Vagina (tissue), 2 donors: ENCODE measurements around the gene NFIA. TPM values are rescaled to one million over a fixed set of nuclear protein-coding genes. Genes with fewer than 3 reads are reported as not detected.

Experiments used
- DNase-seq, 2 donors: peaks; one replicate each; pipeline ENCODE4 v3.0.0-alpha.2; 2017; ENCODE audit errors: extremely low spot score in 2 of 2
- H3K27ac ChIP-seq: fragments of 200-600 bp; sonication (generic); one replicate; pipeline ENCODE4 v1.5.1; 2019
- H3K27me3 ChIP-seq: fragments of 200-600 bp; sonication (generic); one replicate; pipeline ENCODE4 v1.5.1; 2019
- H3K36me3 ChIP-seq, 2 donors: fragments of 200-600 bp; sonication (generic); one replicate each; pipeline ENCODE4 v1.5.1; 2017 to 2019
- H3K4me1 ChIP-seq: fragments of 200-600 bp; sonication (generic); one replicate; pipeline ENCODE4 v1.5.1; 2019
- H3K4me3 ChIP-seq, 2 donors: fragments of 200-600 bp; sonication (generic); 1 replicate in 1 of 2; 2 replicates in 1 of 2; pipeline ENCODE4 v1.5.1; 2016 to 2019
- H3K9me3 ChIP-seq: fragments of 200-600 bp; sonication (generic); one replicate; pipeline ENCODE4 v1.5.1; 2019
- POLR2A ChIP-seq, 2 donors: fragments of 450-650 bp; IDR thresholded peaks; one replicate each; pipeline ENCODE4 v1.6.1; 2017; ENCODE audit warnings: antibody characterized with exemption in 2 of 2, mild to moderate bottlenecking in 2 of 2, moderate library complexity in 2 of 2
- POLR2AphosphoS5 ChIP-seq, 2 donors: sonication (generic); formaldehyde crosslinking; IDR thresholded peaks; one replicate each; pipeline ENCODE4 v1.9.0; 2017; ENCODE audit warnings: antibody characterized with exemption in 2 of 2, mild to moderate bottlenecking in 2 of 2, low read depth in 1 of 2; ENCODE audit not compliant: insufficient read depth in 1 of 2
- intact Hi-C: fragments of 100-400 bp; cut with DNase I; formaldehyde crosslinking; loops from one replicate; pipeline ENCODE4 v1.15.1; 2023
- total RNA-seq: library from RNA; depleted of rRNA; stranded (reverse); fragments of >200 nt; gene quantifications from one replicate; pipeline ENCODE4 v1.2.3, GENCODE V29; 2016
- TF ChIP-seq, protein P1 (sequence below), 3 experiments: fragments of 450-650 bp in 2 of 3; fragments of 200-600 bp in 1 of 3; sonication (generic) in 1 of 3; IDR thresholded peaks; one replicate each; pipeline ENCODE4 v1.5.1; 2017 to 2019; ENCODE audit warnings: antibody characterized with exemption in 3 of 3, mild to moderate bottlenecking in 2 of 3, moderate library complexity in 2 of 3

Gene NFIA
- total RNA-seq, 1 donor from 2014 or later, result 59.2 TPM

DNA sequence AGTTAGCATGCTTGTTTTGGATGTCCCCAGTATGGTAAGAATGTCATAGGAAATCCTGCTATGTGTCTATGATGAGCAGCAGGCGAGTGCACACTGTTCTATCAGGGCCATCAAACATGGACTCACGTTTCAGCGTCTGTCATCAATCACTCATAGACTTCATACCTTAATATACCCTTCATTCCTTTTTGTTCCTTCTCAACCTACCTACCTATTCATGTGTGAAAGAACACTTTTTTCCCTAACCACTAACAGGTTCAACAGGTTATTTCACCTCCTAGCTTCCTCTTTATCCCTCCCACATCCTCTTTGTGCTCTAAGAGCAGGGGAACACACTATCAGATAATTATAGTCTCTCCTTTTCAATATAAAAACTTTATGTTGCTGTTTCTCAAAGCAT lies 342.0 kb downstream of the NFIA start:
- no peaks in the 10 kb centered on the region for H3K27me3 ChIP-seq
- no peak for TF ChIP-seq POLR2AphosphoS5 (IDR thresholded peaks at IDR 0.05; ENCODE audit: insufficient read depth in 1 of 2, low read depth in 1 of 2)
- TF ChIP-seq, protein P1, sequence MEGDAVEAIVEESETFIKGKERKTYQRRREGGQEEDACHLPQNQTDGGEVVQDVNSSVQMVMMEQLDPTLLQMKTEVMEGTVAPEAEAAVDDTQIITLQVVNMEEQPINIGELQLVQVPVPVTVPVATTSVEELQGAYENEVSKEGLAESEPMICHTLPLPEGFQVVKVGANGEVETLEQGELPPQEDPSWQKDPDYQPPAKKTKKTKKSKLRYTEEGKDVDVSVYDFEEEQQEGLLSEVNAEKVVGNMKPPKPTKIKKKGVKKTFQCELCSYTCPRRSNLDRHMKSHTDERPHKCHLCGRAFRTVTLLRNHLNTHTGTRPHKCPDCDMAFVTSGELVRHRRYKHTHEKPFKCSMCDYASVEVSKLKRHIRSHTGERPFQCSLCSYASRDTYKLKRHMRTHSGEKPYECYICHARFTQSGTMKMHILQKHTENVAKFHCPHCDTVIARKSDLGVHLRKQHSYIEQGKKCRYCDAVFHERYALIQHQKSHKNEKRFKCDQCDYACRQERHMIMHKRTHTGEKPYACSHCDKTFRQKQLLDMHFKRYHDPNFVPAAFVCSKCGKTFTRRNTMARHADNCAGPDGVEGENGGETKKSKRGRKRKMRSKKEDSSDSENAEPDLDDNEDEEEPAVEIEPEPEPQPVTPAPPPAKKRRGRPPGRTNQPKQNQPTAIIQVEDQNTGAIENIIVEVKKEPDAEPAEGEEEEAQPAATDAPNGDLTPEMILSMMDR (IDR thresholded peaks at IDR 0.05), result no peak
- no peak for TF ChIP-seq POLR2A (IDR thresholded peaks at IDR 0.05)

DNA sequence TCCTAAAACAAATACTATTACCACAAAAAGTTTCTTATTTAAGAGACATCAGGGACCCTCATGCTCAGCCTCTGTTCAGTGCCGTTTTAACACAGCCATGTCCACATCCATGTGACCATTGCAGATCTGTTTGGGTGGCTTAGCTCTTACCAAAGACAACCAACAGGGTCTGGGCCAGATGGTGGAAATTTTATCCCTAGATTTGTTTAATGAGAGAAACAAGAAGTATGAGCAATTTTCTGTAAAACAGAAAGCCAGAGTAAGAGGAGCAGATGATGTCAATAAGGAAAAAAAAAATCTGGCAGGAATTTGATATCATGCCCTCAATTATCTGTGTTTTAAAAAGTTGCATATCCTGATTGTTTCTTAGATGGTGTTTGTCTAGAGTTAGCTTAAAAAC lies 342.7 kb downstream of the NFIA start:
- Histone ChIP-seq H3K27me3 (no peaks in the 10 kb centered on the region), H3K27ac (no peak overlapping the region), H3K36me3 (no peaks in the 10 kb centered on the region), H3K9me3 (no peaks in the 10 kb centered on the region), H3K4me1 (no peaks in the 10 kb centered on the region), H3K4me3 (no peak overlapping the region)
- no peak for TF ChIP-seq POLR2A (IDR thresholded peaks at IDR 0.05)
- TF ChIP-seq POLR2AphosphoS5 (IDR thresholded peaks at IDR 0.05; ENCODE audit: insufficient read depth in 1 of 2, low read depth in 1 of 2), result no peak
- TF ChIP-seq, protein P1 (IDR thresholded peaks at IDR 0.05), result no peak
- intact Hi-C loops, result no loop called here
- no peak for DNase-seq

More for the DNA sequence above, 342.0 kb downstream of the NFIA start:
- Histone ChIP-seq H3K4me1 (no peaks in the 10 kb centered on the region), H3K36me3 (no peaks in the 10 kb centered on the region), H3K27ac (no peak overlapping the region), H3K4me3 (no peak overlapping the region), H3K9me3 (no peaks in the 10 kb centered on the region)
- intact Hi-C loops, result no loop called here
- no peak for DNase-seq

GRCh38 chr1:61426254-61426653 lies 343.9 kb downstream of the NFIA start:
- no peaks in the 10 kb centered on the region for H3K27me3 ChIP-seq
- H3K36me3 ChIP-seq, result no peaks in the 10 kb centered on the region
- H3K27ac ChIP-seq, result no peak overlapping the region
- H3K4me3 ChIP-seq, result no peak overlapping the region
- intact Hi-C loops, result no loop called here
- TF ChIP-seq POLR2AphosphoS5 (IDR thresholded peaks at IDR 0.05; ENCODE audit: insufficient read depth in 1 of 2, low read depth in 1 of 2) (no peak), POLR2A (IDR thresholded peaks at IDR 0.05) (no peak)
- TF ChIP-seq, protein P1 (IDR thresholded peaks at IDR 0.05), result no peak
- H3K4me1 ChIP-seq, result no peaks in the 10 kb centered on the region
- H3K9me3 ChIP-seq, result no peaks in the 10 kb centered on the region
- DNase-seq, result no peak

- Histone ChIP-seq H3K27ac (no peak overlapping the region), H3K27me3 (no peaks in the 10 kb centered on the region), H3K4me3 (no peak overlapping the region), H3K36me3 (no peaks in the 10 kb centered on the region), H3K9me3 (no peaks in the 10 kb centered on the region), H3K4me1 (no peaks in the 10 kb centered on the region)
- DNase-seq, result no peak
- TF ChIP-seq, protein P1 (IDR thresholded peaks at IDR 0.05), result no peak
- intact Hi-C loops, result no loop called here
Measured at GRCh38 chr1:61426885-61427284, 344.5 kb downstream of the NFIA start.

- Histone ChIP-seq H3K4me3 (no peak overlapping the region), H3K27me3 (no peaks in the 10 kb centered on the region), H3K4me1 (no peaks in the 10 kb centered on the region), H3K27ac (no peak overlapping the region), H3K36me3 (no peaks in the 10 kb centered on the region), H3K9me3 (no peaks in the 10 kb centered on the region)
- no peak for DNase-seq
- intact Hi-C loops, result no loop called here
- TF ChIP-seq, protein P1 (IDR thresholded peaks at IDR 0.05), result no peak
- no peak for TF ChIP-seq POLR2A (IDR thresholded peaks at IDR 0.05)
- no peak for TF ChIP-seq POLR2AphosphoS5 (IDR thresholded peaks at IDR 0.05; ENCODE audit: insufficient read depth in 1 of 2, low read depth in 1 of 2)
Measured at GRCh38 chr1:61427510-61427909, 345.1 kb downstream of the NFIA start.
